ENCODE measurements around the gene AASDH.

DNA sequence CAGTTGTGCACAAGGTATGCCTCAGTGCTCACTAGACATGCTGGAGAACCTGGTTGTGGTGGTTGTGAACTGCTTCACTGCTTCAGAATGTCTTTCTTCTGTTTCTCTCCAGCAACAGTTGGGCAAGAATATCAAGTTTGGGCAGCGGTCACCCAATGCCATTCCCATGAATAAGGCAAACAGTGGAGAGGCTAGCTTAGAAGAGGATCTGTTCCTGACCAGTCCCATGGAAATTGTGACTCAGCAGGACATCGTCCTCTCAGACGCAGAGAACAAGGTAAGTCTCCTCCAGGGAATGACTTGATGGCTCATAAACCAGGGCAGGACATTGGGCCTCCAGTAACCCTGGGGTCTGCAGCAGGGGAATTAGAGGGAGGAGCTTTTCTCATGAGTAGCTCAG, 79.9 kb downstream of the AASDH start:
- TF ChIP-seq, protein P1, sequence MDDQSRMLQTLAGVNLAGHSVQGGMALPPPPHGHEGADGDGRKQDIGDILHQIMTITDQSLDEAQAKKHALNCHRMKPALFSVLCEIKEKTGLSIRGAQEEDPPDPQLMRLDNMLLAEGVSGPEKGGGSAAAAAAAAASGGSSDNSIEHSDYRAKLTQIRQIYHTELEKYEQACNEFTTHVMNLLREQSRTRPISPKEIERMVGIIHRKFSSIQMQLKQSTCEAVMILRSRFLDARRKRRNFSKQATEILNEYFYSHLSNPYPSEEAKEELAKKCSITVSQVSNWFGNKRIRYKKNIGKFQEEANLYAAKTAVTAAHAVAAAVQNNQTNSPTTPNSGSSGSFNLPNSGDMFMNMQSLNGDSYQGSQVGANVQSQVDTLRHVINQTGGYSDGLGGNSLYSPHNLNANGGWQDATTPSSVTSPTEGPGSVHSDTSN (IDR thresholded peaks at IDR 0.05) = no peak
- TF ChIP-seq CTCF (IDR thresholded peaks at IDR 0.05) = no peak
- no peak for TF ChIP-seq ELF1 (IDR thresholded peaks at IDR 0.05)
